Ishikawa (cell line): ENCODE data around the gene HYCC2.

Experiments
- CEBPB ChIP-seq: IDR thresholded peaks from 2 replicates; pipeline ENCODE4 v1.6.1; 2012
- CREB1 ChIP-seq: IDR thresholded peaks from 2 replicates; pipeline ENCODE4 v1.6.1; 2012; ENCODE audit warnings: low read depth
- EGR1 ChIP-seq: IDR thresholded peaks from 2 replicates; pipeline ENCODE4 v1.6.1; 2012
- EP300 ChIP-seq: IDR thresholded peaks from 2 replicates; pipeline ENCODE4 v1.6.1; 2012; ENCODE audit warnings: borderline replicate concordance
- FOXM1 ChIP-seq: IDR thresholded peaks from 2 replicates; pipeline ENCODE4 v1.6.1; 2012; ENCODE audit warnings: low read depth, borderline replicate concordance
- MAX ChIP-seq: IDR thresholded peaks from 2 replicates; pipeline ENCODE4 v1.6.1; 2012
- NFIC ChIP-seq: IDR thresholded peaks from 2 replicates; pipeline ENCODE4 v1.6.1; 2012
- RAD21 ChIP-seq: IDR thresholded peaks from 2 replicates; pipeline ENCODE4 v1.6.1; 2012; ENCODE audit warnings: low read depth
- REST ChIP-seq: IDR thresholded peaks from 2 replicates; pipeline ENCODE4 v1.6.1; 2012; ENCODE audit warnings: low read depth, mild to moderate bottlenecking
- TAF1 ChIP-seq: IDR thresholded peaks from 2 replicates; pipeline ENCODE4 v1.6.1; 2012; ENCODE audit warnings: low read depth, mild to moderate bottlenecking
- TCF12 ChIP-seq: IDR thresholded peaks from 2 replicates; pipeline ENCODE4 v1.6.1; 2012; ENCODE audit warnings: low read depth
- TEAD4 ChIP-seq: IDR thresholded peaks from 2 replicates; pipeline ENCODE4 v1.6.1; 2012
- USF1 ChIP-seq: IDR thresholded peaks from 2 replicates; pipeline ENCODE4 v1.6.1; 2012
- YY1 ChIP-seq: IDR thresholded peaks from 2 replicates; pipeline ENCODE4 v1.6.1; 2012; ENCODE audit warnings: low read depth
- ZBTB7A ChIP-seq: IDR thresholded peaks from 2 replicates; pipeline ENCODE4 v1.6.1; 2012; ENCODE audit warnings: low read depth

HYCC2 gene

GRCh38 chr2:201116115-201116958 is 44.9 kb upstream of the HYCC2 start, which contains the start of gene CFLAR:
Gene CFLAR (plus strand): TSS chr2:201116164. CDS start chr2:201129866, 13,702 bp downstream.
- TF ChIP-seq EGR1 (0 out of 2 replicates have a peak, but pooled peaks have one; percentile 27), USF1 (no peak), RAD21 (no peak), YY1 (peak; percentile 82), TAF1 (peak; percentile 12; the same call in 1 of the 2 replicates), NFIC (peak; percentile 7; the same call in 1 of the 2 replicates), TEAD4 (0 out of 2 replicates have a peak, but pooled peaks have one; percentile 30), ZBTB7A (peak; percentile 73), FOXM1 (peak; percentile 31; the same call in 1 of the 2 replicates), REST (no peak), MAX (peak; percentile 47; the same call in 1 of the 2 replicates), TCF12 (peak; percentile 33; the same call in 1 of the 2 replicates), CEBPB (no peak)

GRCh38 chr2:201114846-201115245 is 43.4 kb upstream of the HYCC2 start:
- no peak for TF ChIP-seq TEAD4
- TF ChIP-seq FOXM1 = no peak
- no peak for TF ChIP-seq RAD21
- TF ChIP-seq CEBPB = no peak
- TF ChIP-seq CREB1 = no peak
- no peak for TF ChIP-seq TCF12
- no peak for TF ChIP-seq NFIC
- TF ChIP-seq REST = no peak

GRCh38 chr2:201114350-201114749 is 42.9 kb upstream of the HYCC2 start:
- TF ChIP-seq REST (no peak), TEAD4 (no peak), TCF12 (no peak), USF1 (no peak), EGR1 (no peak), CEBPB (no peak), FOXM1 (no peak), EP300 (no peak), MAX (no peak)

GRCh38 chr2:201111096-201111495 is 39.6 kb upstream of the HYCC2 start:
- TF ChIP-seq ZBTB7A (no peak), EP300 (no peak), CEBPB (no peak), YY1 (no peak), TAF1 (no peak), FOXM1 (no peak), USF1 (no peak), MAX (no peak)
